CD4-positive, alpha-beta T cell (primary cell): ENCODE results near the gene POFUT1. TPM values are rescaled to one million over a fixed set of nuclear protein-coding genes. Genes with fewer than 3 reads are reported as not detected.
A peak's percentile ranks its signal among the peaks of the same experiment; 100 is the strongest.
"Not testable (repeated sequence)": the region's sequence is repeated elsewhere in the genome, so short reads cannot be mapped to it uniquely, and the experiment has no call there.

ENCODE experiments used
- ATAC-seq: fragments of 200-7000 bp; cut with Tn5 transposase; one replicate; pipeline ENCODE4 v1.10.0; 2022; ENCODE audit warnings: mild to moderate bottlenecking; ENCODE audit not compliant: poor library complexity
- CTCF ChIA-PET: fragments of 350-600 bp; sonication (Branson Sonifier 250); formaldehyde crosslinking; loops from one replicate; lab custom pipeline; 2021; ENCODE audit warnings: antibody characterized with exemption, inconsistent platforms; lab: Charles Lee
- POLR2A ChIA-PET: fragments of 350-600 bp; sonication (Branson Sonifier 250); formaldehyde crosslinking; loops from one replicate; lab custom pipeline; 2021; ENCODE audit warnings: antibody characterized with exemption, inconsistent platforms; lab: Charles Lee
- DNase-seq, 14 experiments: peaks; one replicate each; pipeline ENCODE4 v3.0.0-alpha.2; 2013 to 2020; ENCODE audit warnings: mixed read lengths in 2 of 14
- H3K27ac ChIP-seq, 2 donors: one replicate each; pipeline versions ENCODE4 v1.5.1 to v1.7.0; 2013; ENCODE audit warnings: low read length in 2 of 2, low read depth in 1 of 2, mild to moderate bottlenecking in 1 of 2
- H3K27me3 ChIP-seq, 2 experiments: 1 replicate in 1 of 2; 2 replicates in 1 of 2; pipeline versions ENCODE4 v1.6.1 to v1.7.0; 2013; ENCODE audit warnings: low read length in 2 of 2, control low read depth in 1 of 2, mild to moderate bottlenecking in 1 of 2, moderate library complexity in 1 of 2; ENCODE audit not compliant: insufficient read depth in 2 of 2, control insufficient read depth in 1 of 2
- H3K36me3 ChIP-seq: one replicate; pipeline ENCODE4 v1.6.1; 2013; ENCODE audit warnings: low read length, control low read depth; ENCODE audit not compliant: insufficient read depth
- H3K4me1 ChIP-seq: one replicate; pipeline ENCODE4 v1.6.1; 2013; ENCODE audit warnings: low read length, control low read depth; ENCODE audit not compliant: insufficient read depth
- H3K4me3 ChIP-seq: one replicate; pipeline ENCODE4 v1.5.1; 2013; ENCODE audit warnings: mild to moderate bottlenecking, low read length, moderate library complexity
- H3K9me3 ChIP-seq, 2 experiments: 1 replicate in 1 of 2; 2 replicates in 1 of 2; pipeline versions ENCODE4 v1.6.1 to v1.7.0; 2013; ENCODE audit warnings: low read length in 2 of 2, mild to moderate bottlenecking in 2 of 2, control low read depth in 1 of 2, moderate library complexity in 1 of 2; ENCODE audit not compliant: control insufficient read depth in 1 of 2, insufficient read depth in 1 of 2
- H3K27ac Mint-ChIP-seq: one replicate; pipeline ENCODE4 v1.8.0; 2020; ENCODE audit warnings: mixed read lengths
- H3K27me3 Mint-ChIP-seq: one replicate; pipeline ENCODE4 v1.8.0; 2021; ENCODE audit warnings: mixed read lengths
- H3K36me3 Mint-ChIP-seq: one replicate; pipeline ENCODE4 v1.8.0; 2021; ENCODE audit warnings: low read depth, mixed read lengths
- H3K4me1 Mint-ChIP-seq: one replicate; pipeline ENCODE4 v1.8.0; 2021; ENCODE audit warnings: low read depth, mixed read lengths
- H3K4me3 Mint-ChIP-seq: one replicate; pipeline ENCODE4 v1.8.0; 2020; ENCODE audit warnings: mild to moderate bottlenecking, mixed read lengths
- H3K9me3 Mint-ChIP-seq: one replicate; pipeline ENCODE4 v1.8.0; 2020; ENCODE audit warnings: mixed read lengths
- CTCF ChIP-seq: fragments of 200-600 bp; IDR thresholded peaks from one replicate; pipeline ENCODE4 v1.8.0; 2022; ENCODE audit warnings: antibody characterized with exemption, mild to moderate bottlenecking
- intact Hi-C, 2 experiments: fragments of 100-400 bp; cut with DNase I in 1 of 2; cut with micrococcal nuclease in 1 of 2; formaldehyde crosslinking; loops; one replicate each; pipeline versions ENCODE4 v1.15.1 to v1.9.0; 2023 to 2025; cut with DNase I, micrococcal nuclease
- total RNA-seq, 174 experiments: library from RNA in 2 of 174; stranded (reverse) in 2 of 174; gene quantifications; one replicate each; pipeline ENCODE4 v1.2.3 and lab custom pipeline; 2021 to 2026

POFUT1 gene
- total RNA-seq, 2 experiments from 2014 or later: 7.5 to 8.8 TPM

- ATAC-seq: no peak
- intact Hi-C loops: no loop called here
- peaks cover 34% of the 10 kb centered on the region for H3K4me1 Mint-ChIP-seq
- H3K27me3 ChIP-seq: no peaks in the 10 kb centered on the region
- no peaks in the 10 kb centered on the region for H3K27me3 Mint-ChIP-seq
- H3K9me3 Mint-ChIP-seq: no peaks in the 10 kb centered on the region
- H3K4me3 ChIP-seq: no peak overlapping the region
- H3K4me3 Mint-ChIP-seq: no peak overlapping the region
- POLR2A ChIA-PET: no interaction called here
- peaks cover 22% of the 10 kb centered on the region for H3K4me1 ChIP-seq
- no peaks in the 10 kb centered on the region for H3K9me3 ChIP-seq
- H3K27ac Mint-ChIP-seq: peak overlapping the region; percentile 42
- no peaks in the 10 kb centered on the region for H3K36me3 ChIP-seq
- TF ChIP-seq CTCF: no peak
- CTCF ChIA-PET: no interaction called here
- H3K36me3 Mint-ChIP-seq: no peaks in the 10 kb centered on the region
- no peak overlapping the region for H3K27ac ChIP-seq
- DNase-seq: peak in 7 of 14 experiments; percentile 4 to 44 (median 12)
These were observed 44.5 kb downstream of the POFUT1 start for GRCh38 chr20:32252189-32252588.

DNA sequence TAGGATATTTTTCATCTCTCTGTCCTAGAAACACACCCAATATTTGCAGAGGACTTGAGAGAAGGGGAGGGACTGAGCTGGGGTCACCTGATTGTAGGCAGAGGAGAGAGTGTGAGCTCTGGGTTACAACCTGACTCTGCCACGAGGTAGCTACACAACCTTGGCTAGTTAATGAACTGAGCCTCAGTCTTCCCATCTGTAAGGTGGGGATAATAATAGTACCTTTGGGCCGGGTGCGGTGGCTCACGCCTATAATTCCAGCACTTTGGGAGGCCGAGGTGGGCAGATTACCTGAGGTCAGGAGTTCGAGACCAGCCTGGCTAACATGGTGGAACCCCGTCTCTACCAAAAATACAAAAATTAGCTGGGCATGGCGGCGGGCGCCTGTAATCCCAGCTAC lies 53.3 kb downstream of the POFUT1 start:
- H3K4me1 Mint-ChIP-seq, H3K27ac Mint-ChIP-seq, H3K4me3 ChIP-seq, H3K9me3 Mint-ChIP-seq, CTCF ChIA-PET, intact Hi-C loops, H3K27me3 ChIP-seq, H3K36me3 ChIP-seq, ATAC-seq, H3K36me3 Mint-ChIP-seq, H3K27me3 Mint-ChIP-seq, H3K27ac ChIP-seq, H3K9me3 ChIP-seq, H3K4me1 ChIP-seq, DNase-seq, H3K4me3 Mint-ChIP-seq: not testable (repeated sequence)
- POLR2A ChIA-PET: interaction anchor here (0.8 kb wide), 1 partner anchor 24 kb away, joined by 3 read pairs; no protein-coding TSS in a partner anchor

- Histone ChIP-seq H3K4me3 (no peak overlapping the region), H3K27ac (no peak overlapping the region), H3K36me3 (no peaks in the 10 kb centered on the region), H3K9me3 (no peaks in the 10 kb centered on the region), H3K27me3 (no peaks in the 10 kb centered on the region), H3K4me1 (no peaks in the 10 kb centered on the region)
- ATAC-seq (no peak), DNase-seq (no peak)
- POLR2A ChIA-PET: no interaction called here
- H3K27ac Mint-ChIP-seq: no peak overlapping the region
- H3K36me3 Mint-ChIP-seq: no peaks in the 10 kb centered on the region
- TF ChIP-seq CTCF: no peak
- no peaks in the 10 kb centered on the region for H3K27me3 Mint-ChIP-seq
- intact Hi-C loops: no loop called here
- CTCF ChIA-PET: no interaction called here
- H3K9me3 Mint-ChIP-seq: no peaks in the 10 kb centered on the region
- no peaks in the 10 kb centered on the region for H3K4me1 Mint-ChIP-seq
- H3K4me3 Mint-ChIP-seq: no peak overlapping the region
These were observed 54.0 kb downstream of the POFUT1 start for GRCh38 chr20:32261644-32262043.

DNA sequence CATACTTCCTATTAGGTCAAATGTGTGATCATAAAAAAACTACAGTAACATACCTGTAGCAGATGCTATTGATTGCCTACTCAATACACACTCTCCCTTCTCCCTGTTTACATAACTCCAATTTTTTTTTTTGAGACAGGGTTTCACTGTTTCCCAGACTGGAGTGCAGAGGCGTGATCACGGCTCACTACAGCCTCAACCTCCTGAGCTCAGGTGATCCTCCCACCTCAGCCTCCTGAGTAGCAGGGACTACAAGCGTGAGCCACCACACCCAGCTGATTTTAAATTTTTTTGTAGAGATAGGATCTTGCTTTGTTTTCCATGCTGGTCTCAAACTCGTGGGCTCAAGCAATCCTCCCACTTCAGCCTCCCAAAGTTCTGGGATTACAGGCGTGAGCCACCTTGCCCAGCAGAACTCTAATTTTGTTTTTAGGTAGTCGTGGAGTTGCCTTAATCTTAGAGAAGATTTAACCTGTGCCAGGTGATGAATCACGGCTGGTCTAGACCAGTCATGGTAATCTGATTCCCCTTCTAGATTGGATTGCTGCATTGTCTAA lies 55.8 kb downstream of the POFUT1 start:
- no peaks in the 10 kb centered on the region for H3K9me3 Mint-ChIP-seq
- TF ChIP-seq CTCF: no peak
- Histone ChIP-seq H3K4me1 (no peaks in the 10 kb centered on the region), H3K36me3 (no peaks in the 10 kb centered on the region), H3K4me3 (no peak overlapping the region), H3K9me3 (no peaks in the 10 kb centered on the region), H3K27ac (no peak overlapping the region), H3K27me3 (no peaks in the 10 kb centered on the region)
- no peak for ATAC-seq
- no peaks in the 10 kb centered on the region for H3K36me3 Mint-ChIP-seq
- DNase-seq: no peak
- H3K4me3 Mint-ChIP-seq: no peak overlapping the region
- intact Hi-C loops: no loop called here
- H3K27me3 Mint-ChIP-seq: no peaks in the 10 kb centered on the region
- H3K4me1 Mint-ChIP-seq: no peaks in the 10 kb centered on the region
- H3K27ac Mint-ChIP-seq: no peak overlapping the region
- ChIA-PET POLR2A (interaction anchor here (0.8 kb wide), 1 partner anchor 22 kb away, joined by 3 read pairs; no protein-coding TSS in a partner anchor), CTCF (interaction anchor here (0.7 kb wide), 1 partner anchor 409 kb away, joined by 3 read pairs; no protein-coding TSS in a partner anchor)
